Measurements from ENCODE around the gene MBNL2.

The MBNL2 gene

GRCh38 chr13:97212601-97213040 lies 9.5 kb upstream of the MBNL2 start:
- DNase-seq = no peak

GRCh38 chr13:97214921-97215320 lies 7.2 kb upstream of the MBNL2 start:
- no peak for DNase-seq

- no peak for DNase-seq
Measured at GRCh38 chr13:97215325-97215724, 6.8 kb upstream of the MBNL2 start.

GRCh38 chr13:97219226-97219625 lies 2.9 kb upstream of the MBNL2 start:
- DNase-seq = no peak

GRCh38 chr13:97220151-97220900 lies 1.8 kb upstream of the MBNL2 start:
- no peak for DNase-seq

GRCh38 chr13:97221046-97221445 lies 1.1 kb upstream of the MBNL2 start:
- DNase-seq = no peak

- no peak for DNase-seq
Measured at GRCh38 chr13:97221466-97221865, 667 bp upstream of the MBNL2 start.

- DNase-seq = no peak
Measured at GRCh38 chr13:97223037-97223710, 1.0 kb downstream of the MBNL2 start.

GRCh38 chr13:97223711-97224541 lies 1.8 kb downstream of the MBNL2 start:
- DNase-seq = no peak

- no peak for DNase-seq
Measured at GRCh38 chr13:97224544-97225300, 2.6 kb downstream of the MBNL2 start.

GRCh38 chr13:97225533-97225932 lies 3.4 kb downstream of the MBNL2 start:
- no peak for DNase-seq

GRCh38 chr13:97226013-97226412 lies 3.9 kb downstream of the MBNL2 start:
- DNase-seq = no peak

- peak in 1 of 4 experiments; percentile 2 for DNase-seq
Measured at GRCh38 chr13:97226788-97227627, 4.9 kb downstream of the MBNL2 start.

GRCh38 chr13:97228850-97229521 lies 6.9 kb downstream of the MBNL2 start:
- DNase-seq = no peak

GRCh38 chr13:97229699-97230098 lies 7.6 kb downstream of the MBNL2 start:
- DNase-seq = no peak

- DNase-seq = no peak
Measured at GRCh38 chr13:97231118-97231828, 9.1 kb downstream of the MBNL2 start.

GRCh38 chr13:97231829-97232196 lies 9.7 kb downstream of the MBNL2 start:
- DNase-seq = no peak

GRCh38 chr13:97233499-97233898 lies 11.4 kb downstream of the MBNL2 start:
- DNase-seq = no peak

GRCh38 chr13:97234236-97234635 lies 12.1 kb downstream of the MBNL2 start:
- DNase-seq = no peak

- no peak for DNase-seq
Measured at GRCh38 chr13:97234742-97235141, 12.6 kb downstream of the MBNL2 start.

Measured in activated CD4-positive, CD25-positive, alpha-beta regulatory T cell (primary cell).